Measurements from ENCODE around the gene ZNF302.
"Not testable (repeated sequence)": the region's sequence is repeated elsewhere in the genome, so short reads cannot be mapped to it uniquely, and the experiment has no call there.

Gene ZNF302

GRCh38 chr19:34677386-34678084 lies at the start of gene ZNF302:
TSS of gene ZNF302 (plus strand) at chr19:34677678. CDS start at chr19:34678805, 1,127 bp downstream.
- in situ Hi-C loops (cut with HindIII; ENCODE audit: low sequenced_read_pairs): no loop called here

- in situ Hi-C loops (cut with HindIII; ENCODE audit: low sequenced_read_pairs): no loop called here
These were observed 43.7 kb upstream of the ZNF302 start for GRCh38 chr19:34633802-34634201.

- in situ Hi-C loops (cut with HindIII; ENCODE audit: low sequenced_read_pairs): loop anchor here (5.0 kb wide), 1 partner anchor 48 kb away; no protein-coding TSS in a partner anchor
These were observed 37.9 kb upstream of the ZNF302 start for GRCh38 chr19:34639491-34640085.

- in situ Hi-C loops (cut with HindIII; ENCODE audit: low sequenced_read_pairs): no loop called here
These were observed 35.2 kb upstream of the ZNF302 start for GRCh38 chr19:34642241-34642640.

- in situ Hi-C loops (cut with HindIII; ENCODE audit: low sequenced_read_pairs): no loop called here
These were observed 32.5 kb upstream of the ZNF302 start for GRCh38 chr19:34644991-34645461.

GRCh38 chr19:34645551-34645950 lies 31.9 kb upstream of the ZNF302 start:
- in situ Hi-C loops (cut with HindIII; ENCODE audit: low sequenced_read_pairs): no loop called here

GRCh38 chr19:34649886-34650543 lies 27.5 kb upstream of the ZNF302 start:
- in situ Hi-C loops (cut with HindIII; ENCODE audit: low sequenced_read_pairs): no loop called here

GRCh38 chr19:34651747-34652146 lies 25.7 kb upstream of the ZNF302 start:
- in situ Hi-C loops (cut with HindIII; ENCODE audit: low sequenced_read_pairs): no loop called here

- in situ Hi-C loops (cut with HindIII; ENCODE audit: low sequenced_read_pairs): no loop called here
These were observed 22.7 kb upstream of the ZNF302 start for GRCh38 chr19:34654796-34655195.

- in situ Hi-C loops (cut with HindIII; ENCODE audit: low sequenced_read_pairs): no loop called here
These were observed 21.8 kb upstream of the ZNF302 start for GRCh38 chr19:34655651-34656050.

- in situ Hi-C loops (cut with HindIII; ENCODE audit: low sequenced_read_pairs): no loop called here
These were observed 16.1 kb upstream of the ZNF302 start for GRCh38 chr19:34661357-34661756.

GRCh38 chr19:34662919-34663318 lies 14.6 kb upstream of the ZNF302 start:
- in situ Hi-C loops (cut with HindIII; ENCODE audit: low sequenced_read_pairs): no loop called here

GRCh38 chr19:34664168-34664567 lies 13.3 kb upstream of the ZNF302 start:
- in situ Hi-C loops (cut with HindIII; ENCODE audit: low sequenced_read_pairs): no loop called here

GRCh38 chr19:34664870-34665269 lies 12.6 kb upstream of the ZNF302 start:
- in situ Hi-C loops (cut with HindIII; ENCODE audit: low sequenced_read_pairs): no loop called here

GRCh38 chr19:34665275-34665674 lies 12.2 kb upstream of the ZNF302 start:
- in situ Hi-C loops (cut with HindIII; ENCODE audit: low sequenced_read_pairs): not testable (repeated sequence)

GRCh38 chr19:34666200-34666957 lies 11.1 kb upstream of the ZNF302 start:
- in situ Hi-C loops (cut with HindIII; ENCODE audit: low sequenced_read_pairs): no loop called here

GRCh38 chr19:34666958-34667265 lies 10.6 kb upstream of the ZNF302 start:
- in situ Hi-C loops (cut with HindIII; ENCODE audit: low sequenced_read_pairs): no loop called here

- in situ Hi-C loops (cut with HindIII; ENCODE audit: low sequenced_read_pairs): no loop called here
These were observed 10.0 kb upstream of the ZNF302 start for GRCh38 chr19:34667349-34668076.

- in situ Hi-C loops (cut with HindIII; ENCODE audit: low sequenced_read_pairs): not testable (repeated sequence)
These were observed 9.3 kb upstream of the ZNF302 start for GRCh38 chr19:34668077-34668689.

- in situ Hi-C loops (cut with HindIII; ENCODE audit: low sequenced_read_pairs): not testable (repeated sequence)
These were observed 8.8 kb upstream of the ZNF302 start for GRCh38 chr19:34668690-34669089.

All from endothelial cell of hepatic sinusoid (primary cell).